Vagina (tissue), 2 donors: ENCODE measurements around the gene LMAN2L. TPM values are rescaled to one million over a fixed set of nuclear protein-coding genes. Genes with fewer than 3 reads are reported as not detected.

Source experiments
- DNase-seq, 2 donors: peaks; one replicate each; pipeline ENCODE4 v3.0.0-alpha.2; 2017; ENCODE audit errors: extremely low spot score in 2 of 2
- H3K27ac ChIP-seq: fragments of 200-600 bp; sonication (generic); one replicate; pipeline ENCODE4 v1.5.1; 2019
- H3K27me3 ChIP-seq: fragments of 200-600 bp; sonication (generic); one replicate; pipeline ENCODE4 v1.5.1; 2019
- H3K36me3 ChIP-seq, 2 donors: fragments of 200-600 bp; sonication (generic); one replicate each; pipeline ENCODE4 v1.5.1; 2017 to 2019
- H3K4me1 ChIP-seq: fragments of 200-600 bp; sonication (generic); one replicate; pipeline ENCODE4 v1.5.1; 2019
- H3K4me3 ChIP-seq, 2 donors: fragments of 200-600 bp; sonication (generic); 1 replicate in 1 of 2; 2 replicates in 1 of 2; pipeline ENCODE4 v1.5.1; 2016 to 2019
- H3K9me3 ChIP-seq: fragments of 200-600 bp; sonication (generic); one replicate; pipeline ENCODE4 v1.5.1; 2019
- CTCF ChIP-seq, 3 experiments: fragments of 450-650 bp in 2 of 3; fragments of 200-600 bp in 1 of 3; sonication (generic) in 1 of 3; IDR thresholded peaks; one replicate each; pipeline ENCODE4 v1.5.1; 2017 to 2019; ENCODE audit warnings: antibody characterized with exemption in 3 of 3, mild to moderate bottlenecking in 2 of 3, moderate library complexity in 2 of 3
- POLR2A ChIP-seq, 2 donors: fragments of 450-650 bp; IDR thresholded peaks; one replicate each; pipeline ENCODE4 v1.6.1; 2017; ENCODE audit warnings: antibody characterized with exemption in 2 of 2, mild to moderate bottlenecking in 2 of 2, moderate library complexity in 2 of 2
- POLR2AphosphoS5 ChIP-seq, 2 donors: sonication (generic); formaldehyde crosslinking; IDR thresholded peaks; one replicate each; pipeline ENCODE4 v1.9.0; 2017; ENCODE audit warnings: antibody characterized with exemption in 2 of 2, mild to moderate bottlenecking in 2 of 2, low read depth in 1 of 2; ENCODE audit not compliant: insufficient read depth in 1 of 2
- intact Hi-C: fragments of 100-400 bp; cut with DNase I; formaldehyde crosslinking; loops from one replicate; pipeline ENCODE4 v1.15.1; 2023
- total RNA-seq: library from RNA; depleted of rRNA; stranded (reverse); fragments of >200 nt; gene quantifications from one replicate; pipeline ENCODE4 v1.2.3, GENCODE V29; 2016

Gene LMAN2L
- total RNA-seq, 1 donor from 2014 or later: 13.0 TPM

DNA sequence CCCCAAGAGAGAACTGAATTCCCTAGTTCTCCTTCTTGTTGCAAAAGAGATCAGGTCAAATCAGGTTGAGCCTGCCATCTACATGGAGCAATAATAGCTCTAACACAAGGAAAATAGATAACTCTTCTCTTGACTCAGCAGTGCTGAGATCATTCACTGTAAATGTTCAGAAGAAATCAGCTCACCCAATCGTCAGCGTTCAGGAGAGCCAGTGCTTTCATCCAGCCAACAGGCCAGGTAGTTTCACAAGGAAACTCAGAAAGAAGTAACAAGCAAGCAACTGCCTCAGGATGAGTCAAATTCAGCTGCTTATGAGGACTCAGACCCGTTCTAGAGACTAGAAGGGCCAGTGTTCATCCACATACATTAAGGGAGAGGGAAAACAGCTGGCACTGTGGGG, 5.9 kb downstream of the LMAN2L start:
- H3K36me3 ChIP-seq: peaks cover 0 to 44% of the 10 kb centered on the region in 2 donors
- no peak overlapping the region for H3K4me3 ChIP-seq
- no peak overlapping the region for H3K27ac ChIP-seq
- H3K27me3 ChIP-seq: no peaks in the 10 kb centered on the region
- H3K9me3 ChIP-seq: no peaks in the 10 kb centered on the region
- peaks cover 13% of the 10 kb centered on the region for H3K4me1 ChIP-seq
- intact Hi-C loops: loop anchor here (10.0 kb wide), 1 partner anchor 99 kb away; the partner anchor contains the start of gene KANSL3
- no peak for TF ChIP-seq POLR2A (IDR thresholded peaks at IDR 0.05)
- TF ChIP-seq CTCF (IDR thresholded peaks at IDR 0.05): no peak
- no peak for TF ChIP-seq POLR2AphosphoS5 (IDR thresholded peaks at IDR 0.05; ENCODE audit: insufficient read depth in 1 of 2, low read depth in 1 of 2)
- no peak for DNase-seq

GRCh38 chr2:96730212-96730611, 9.7 kb downstream of the LMAN2L start:
- H3K9me3 ChIP-seq: no peaks in the 10 kb centered on the region
- TF ChIP-seq POLR2A (IDR thresholded peaks at IDR 0.05) (no peak), CTCF (IDR thresholded peaks at IDR 0.05) (no peak), POLR2AphosphoS5 (IDR thresholded peaks at IDR 0.05; ENCODE audit: insufficient read depth in 1 of 2, low read depth in 1 of 2) (no peak)
- H3K4me1 ChIP-seq: no peaks in the 10 kb centered on the region
- no peaks in the 10 kb centered on the region for H3K27me3 ChIP-seq
- no peak for DNase-seq
- peaks cover 0 to 60% of the 10 kb centered on the region in 2 donors for H3K36me3 ChIP-seq
- no peak overlapping the region for H3K4me3 ChIP-seq
- intact Hi-C loops: loop anchor here (10.0 kb wide), 1 partner anchor 95 kb away; the partner anchor contains the start of gene KANSL3
- H3K27ac ChIP-seq: no peak overlapping the region

- Histone ChIP-seq H3K4me1 (no peaks in the 10 kb centered on the region), H3K9me3 (no peaks in the 10 kb centered on the region), H3K36me3 (peaks cover 0 to 60% of the 10 kb centered on the region in 2 donors), H3K27ac (no peak overlapping the region), H3K27me3 (no peaks in the 10 kb centered on the region), H3K4me3 (no peak overlapping the region)
- intact Hi-C loops: loop anchor here (10.0 kb wide), 1 partner anchor 95 kb away; the partner anchor contains the start of gene KANSL3
- TF ChIP-seq POLR2AphosphoS5 (IDR thresholded peaks at IDR 0.05; ENCODE audit: insufficient read depth in 1 of 2, low read depth in 1 of 2): no peak
- TF ChIP-seq CTCF (IDR thresholded peaks at IDR 0.05): no peak
- TF ChIP-seq POLR2A (IDR thresholded peaks at IDR 0.05): no peak
- DNase-seq: no peak
Measured at GRCh38 chr2:96729748-96730147, 10.1 kb downstream of the LMAN2L start.

- Histone ChIP-seq H3K9me3 (no peaks in the 10 kb centered on the region), H3K27ac (no peak overlapping the region), H3K36me3 (peaks cover 0 to 40% of the 10 kb centered on the region in 2 donors), H3K27me3 (no peaks in the 10 kb centered on the region), H3K4me3 (no peak overlapping the region), H3K4me1 (no peaks in the 10 kb centered on the region)
- no peak for DNase-seq
- no peak for TF ChIP-seq POLR2AphosphoS5 (IDR thresholded peaks at IDR 0.05; ENCODE audit: insufficient read depth in 1 of 2, low read depth in 1 of 2)
- TF ChIP-seq POLR2A (IDR thresholded peaks at IDR 0.05): no peak
- TF ChIP-seq CTCF (IDR thresholded peaks at IDR 0.05): no peak
- intact Hi-C loops: no loop called here
Measured at GRCh38 chr2:96727431-96727830, 12.4 kb downstream of the LMAN2L start.

- TF ChIP-seq POLR2AphosphoS5 (IDR thresholded peaks at IDR 0.05; ENCODE audit: insufficient read depth in 1 of 2, low read depth in 1 of 2) (no peak), CTCF (IDR thresholded peaks at IDR 0.05) (no peak), POLR2A (IDR thresholded peaks at IDR 0.05) (no peak)
- H3K27me3 ChIP-seq: no peaks in the 10 kb centered on the region
- peaks cover 0 to 27% of the 10 kb centered on the region in 2 donors for H3K36me3 ChIP-seq
- DNase-seq: no peak
- no peaks in the 10 kb centered on the region for H3K4me1 ChIP-seq
- H3K9me3 ChIP-seq: no peaks in the 10 kb centered on the region
- no peak overlapping the region for H3K4me3 ChIP-seq
- intact Hi-C loops: no loop called here
- H3K27ac ChIP-seq: no peak overlapping the region
Measured at GRCh38 chr2:96726131-96726530, 13.7 kb downstream of the LMAN2L start.
